ENCODE results near the gene SNRPB2.

DNA sequence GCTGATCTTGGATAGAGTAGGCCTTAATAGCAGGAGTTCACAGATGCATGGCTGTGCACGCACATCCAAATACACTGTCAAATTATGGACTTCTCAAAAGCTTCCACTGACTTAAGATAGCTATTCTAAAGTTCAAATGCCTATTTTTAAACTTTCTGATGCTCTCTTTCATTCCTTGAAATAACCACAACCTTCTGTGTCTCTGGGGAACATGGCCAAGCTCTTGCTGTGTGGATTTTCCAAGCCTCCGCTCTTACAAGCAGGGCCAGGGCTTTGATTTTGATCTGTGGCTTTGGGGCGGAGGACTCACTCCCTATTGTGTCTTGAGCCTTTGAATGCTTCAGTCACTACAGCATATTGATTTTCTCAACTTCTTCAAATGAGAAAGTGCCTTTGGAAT is 35.7 kb upstream of the SNRPB2 start:
- TF ChIP-seq CTCF (IDR thresholded peaks at IDR 0.05 in 2 of 3, conservative IDR thresholded peaks at IDR 0.05 in 1 of 3; ENCODE audit: insufficient read depth in 2 of 3, low read depth in 1 of 3, low read length in 3 of 3): no peak
- no peak for TF ChIP-seq CEBPB (tag; IDR thresholded peaks at IDR 0.05)
- no peak for TF ChIP-seq POLR2A (conservative IDR thresholded peaks at IDR 0.05)
- no peak for TF ChIP-seq SMAD4 (CRISPR knock-in tag; conservative IDR thresholded peaks at IDR 0.05)
- no peak for TF ChIP-seq RBFOX2 (IDR thresholded peaks at IDR 0.05; ENCODE audit: low read depth, low read length)
- TF ChIP-seq, protein P1, sequence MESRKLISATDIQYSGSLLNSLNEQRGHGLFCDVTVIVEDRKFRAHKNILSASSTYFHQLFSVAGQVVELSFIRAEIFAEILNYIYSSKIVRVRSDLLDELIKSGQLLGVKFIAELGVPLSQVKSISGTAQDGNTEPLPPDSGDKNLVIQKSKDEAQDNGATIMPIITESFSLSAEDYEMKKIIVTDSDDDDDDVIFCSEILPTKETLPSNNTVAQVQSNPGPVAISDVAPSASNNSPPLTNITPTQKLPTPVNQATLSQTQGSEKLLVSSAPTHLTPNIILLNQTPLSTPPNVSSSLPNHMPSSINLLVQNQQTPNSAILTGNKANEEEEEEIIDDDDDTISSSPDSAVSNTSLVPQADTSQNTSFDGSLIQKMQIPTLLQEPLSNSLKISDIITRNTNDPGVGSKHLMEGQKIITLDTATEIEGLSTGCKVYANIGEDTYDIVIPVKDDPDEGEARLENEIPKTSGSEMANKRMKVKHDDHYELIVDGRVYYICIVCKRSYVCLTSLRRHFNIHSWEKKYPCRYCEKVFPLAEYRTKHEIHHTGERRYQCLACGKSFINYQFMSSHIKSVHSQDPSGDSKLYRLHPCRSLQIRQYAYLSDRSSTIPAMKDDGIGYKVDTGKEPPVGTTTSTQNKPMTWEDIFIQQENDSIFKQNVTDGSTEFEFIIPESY (CRISPR knock-in tag; IDR thresholded peaks at IDR 0.05): no peak
- TF ChIP-seq, protein P2, sequence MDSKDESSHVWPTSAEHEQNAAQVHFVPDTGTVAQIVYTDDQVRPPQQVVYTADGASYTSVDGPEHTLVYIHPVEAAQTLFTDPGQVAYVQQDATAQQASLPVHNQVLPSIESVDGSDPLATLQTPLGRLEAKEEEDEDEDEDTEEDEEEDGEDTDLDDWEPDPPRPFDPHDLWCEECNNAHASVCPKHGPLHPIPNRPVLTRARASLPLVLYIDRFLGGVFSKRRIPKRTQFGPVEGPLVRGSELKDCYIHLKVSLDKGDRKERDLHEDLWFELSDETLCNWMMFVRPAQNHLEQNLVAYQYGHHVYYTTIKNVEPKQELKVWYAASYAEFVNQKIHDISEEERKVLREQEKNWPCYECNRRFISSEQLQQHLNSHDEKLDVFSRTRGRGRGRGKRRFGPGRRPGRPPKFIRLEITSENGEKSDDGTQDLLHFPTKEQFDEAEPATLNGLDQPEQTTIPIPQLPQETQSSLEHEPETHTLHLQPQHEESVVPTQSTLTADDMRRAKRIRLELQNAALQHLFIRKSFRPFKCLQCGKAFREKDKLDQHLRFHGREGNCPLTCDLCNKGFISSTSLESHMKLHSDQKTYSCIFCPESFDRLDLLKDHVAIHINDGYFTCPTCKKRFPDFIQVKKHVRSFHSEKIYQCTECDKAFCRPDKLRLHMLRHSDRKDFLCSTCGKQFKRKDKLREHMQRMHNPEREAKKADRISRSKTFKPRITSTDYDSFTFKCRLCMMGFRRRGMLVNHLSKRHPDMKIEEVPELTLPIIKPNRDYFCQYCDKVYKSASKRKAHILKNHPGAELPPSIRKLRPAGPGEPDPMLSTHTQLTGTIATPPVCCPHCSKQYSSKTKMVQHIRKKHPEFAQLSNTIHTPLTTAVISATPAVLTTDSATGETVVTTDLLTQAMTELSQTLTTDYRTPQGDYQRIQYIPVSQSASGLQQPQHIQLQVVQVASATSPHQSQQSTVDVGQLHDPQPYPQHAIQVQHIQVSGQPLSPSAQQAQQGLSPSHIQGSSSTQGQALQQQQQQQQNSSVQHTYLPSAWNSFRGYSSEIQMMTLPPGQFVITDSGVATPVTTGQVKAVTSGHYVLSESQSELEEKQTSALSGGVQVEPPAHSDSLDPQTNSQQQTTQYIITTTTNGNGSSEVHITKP (IDR thresholded peaks at IDR 0.05; ENCODE audit: partially characterized antibody): no peak
- no peak for TF ChIP-seq CBX3 (IDR thresholded peaks at IDR 0.05; ENCODE audit: borderline replicate concordance in 1 of 2, low read length in 2 of 2)
- TF ChIP-seq STAT5B (CRISPR knock-in tag; IDR thresholded peaks at IDR 0.05): no peak

All from K562 (cell line).